HL-60 (cell line): ENCODE results near the gene IST1.

Experiments
- CTCF ChIP-seq: IDR thresholded peaks from one replicate; pipeline ENCODE4 v1.5.1; 2011; ENCODE audit warnings: low read length, control low read depth, inconsistent platforms; ENCODE audit not compliant: insufficient read depth
- GABPA ChIP-seq: IDR thresholded peaks from 2 replicates; pipeline ENCODE4 v1.6.1; 2012; ENCODE audit warnings: low read depth
- POLR2AphosphoS5 ChIP-seq: IDR thresholded peaks from 2 replicates; pipeline ENCODE4 v1.6.1; 2012; ENCODE audit warnings: low read depth
- REST ChIP-seq: IDR thresholded peaks from 2 replicates; pipeline ENCODE4 v1.6.1; 2012; ENCODE audit warnings: low read depth; ENCODE audit not compliant: insufficient replicate concordance

- TF ChIP-seq CTCF: no peak
- TF ChIP-seq REST: no peak
- TF ChIP-seq POLR2AphosphoS5: no peak
- TF ChIP-seq GABPA: no peak
Measured at GRCh38 chr16:71904239-71904638, 8.9 kb downstream of the IST1 start.
